ENCODE data around the gene ARMC12.

ARMC12 gene

DNA sequence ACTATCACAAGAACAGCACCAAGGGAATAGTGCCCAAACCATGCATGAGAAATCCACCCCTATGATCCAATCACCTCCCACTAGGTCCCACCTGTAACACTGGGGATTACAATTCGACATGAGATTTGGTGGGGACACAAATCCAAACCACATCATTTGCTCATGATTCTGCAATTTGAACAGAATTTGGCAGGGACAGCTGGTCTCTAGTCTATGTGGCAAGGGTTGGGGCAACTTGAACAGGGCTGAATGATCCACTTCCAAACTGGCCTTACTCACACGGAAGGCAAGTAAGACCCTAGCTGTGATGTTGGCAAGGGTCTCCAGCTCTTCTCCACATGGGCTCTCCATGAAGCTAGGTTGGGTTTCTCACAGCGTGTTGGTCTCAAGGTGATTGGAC lies 38.0 kb upstream of the ARMC12 start:
- no peaks in the 10 kb centered on the region; the same call in 1 of the 2 replicates for H3K9me3 ChIP-seq (ENCODE audit: low read length)
- no peaks in the 10 kb centered on the region for H3K79me2 ChIP-seq (ENCODE audit: insufficient read depth, low read length)
- no peaks in the 10 kb centered on the region for H3K36me3 ChIP-seq (ENCODE audit: insufficient read depth, low read length)
- H3K4me1 ChIP-seq (ENCODE audit: insufficient read depth, low read length, severe bottlenecking), result no peaks in the 10 kb centered on the region
- H2AFZ ChIP-seq (ENCODE audit: low read length), result no peak overlapping the region
- H3K4me3 ChIP-seq (ENCODE audit: low read depth, low read length, poor library complexity, severe bottlenecking), result no peak overlapping the region
- H3K9ac ChIP-seq (ENCODE audit: low read length), result no peak overlapping the region
- no peak for TF ChIP-seq EZH2 (IDR thresholded peaks at IDR 0.05; ENCODE audit: borderline replicate concordance, low read length)
- TF ChIP-seq, protein P1, sequence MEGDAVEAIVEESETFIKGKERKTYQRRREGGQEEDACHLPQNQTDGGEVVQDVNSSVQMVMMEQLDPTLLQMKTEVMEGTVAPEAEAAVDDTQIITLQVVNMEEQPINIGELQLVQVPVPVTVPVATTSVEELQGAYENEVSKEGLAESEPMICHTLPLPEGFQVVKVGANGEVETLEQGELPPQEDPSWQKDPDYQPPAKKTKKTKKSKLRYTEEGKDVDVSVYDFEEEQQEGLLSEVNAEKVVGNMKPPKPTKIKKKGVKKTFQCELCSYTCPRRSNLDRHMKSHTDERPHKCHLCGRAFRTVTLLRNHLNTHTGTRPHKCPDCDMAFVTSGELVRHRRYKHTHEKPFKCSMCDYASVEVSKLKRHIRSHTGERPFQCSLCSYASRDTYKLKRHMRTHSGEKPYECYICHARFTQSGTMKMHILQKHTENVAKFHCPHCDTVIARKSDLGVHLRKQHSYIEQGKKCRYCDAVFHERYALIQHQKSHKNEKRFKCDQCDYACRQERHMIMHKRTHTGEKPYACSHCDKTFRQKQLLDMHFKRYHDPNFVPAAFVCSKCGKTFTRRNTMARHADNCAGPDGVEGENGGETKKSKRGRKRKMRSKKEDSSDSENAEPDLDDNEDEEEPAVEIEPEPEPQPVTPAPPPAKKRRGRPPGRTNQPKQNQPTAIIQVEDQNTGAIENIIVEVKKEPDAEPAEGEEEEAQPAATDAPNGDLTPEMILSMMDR (IDR thresholded peaks at IDR 0.05; ENCODE audit: low read length), result no peak
- no peaks in the 10 kb centered on the region for H3K27me3 ChIP-seq (ENCODE audit: insufficient read depth, low read length)
- H3F3A ChIP-seq (ENCODE audit: insufficient read depth, low read length), result no peaks in the 10 kb centered on the region; the same call in 1 of the 2 replicates
- H3K9me2 ChIP-seq (ENCODE audit: low read depth, low read length), result no peaks in the 10 kb centered on the region
- no peak overlapping the region for H3K27ac ChIP-seq (ENCODE audit: low read depth, low read length, poor library complexity, severe bottlenecking)
- H3K4me2 ChIP-seq (ENCODE audit: low read length), result no peak overlapping the region
- no peaks in the 10 kb centered on the region for H4K20me1 ChIP-seq (ENCODE audit: insufficient read depth, low read length)

DNA sequence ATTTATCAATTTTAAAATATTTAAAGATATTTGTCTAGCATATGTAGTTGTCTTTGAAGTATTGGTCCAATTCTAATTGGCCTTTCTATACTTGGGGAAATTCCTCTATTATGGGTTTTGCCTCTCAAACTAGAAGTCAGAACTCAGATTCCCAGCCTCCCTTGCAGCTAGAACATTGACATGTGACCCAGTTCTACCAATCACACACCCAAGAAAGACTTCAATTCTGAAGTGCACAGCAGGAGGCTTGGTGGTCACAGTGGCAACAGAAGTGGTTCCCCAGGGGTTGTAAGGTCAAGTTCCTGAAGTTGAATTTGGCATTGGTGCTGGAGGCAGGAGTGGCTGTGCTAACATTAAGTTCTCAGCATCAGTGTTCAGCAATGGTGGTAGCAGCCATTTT lies 33.3 kb upstream of the ARMC12 start:
- TF ChIP-seq, protein P1 (IDR thresholded peaks at IDR 0.05; ENCODE audit: low read length), result no peak
- TF ChIP-seq EZH2 (IDR thresholded peaks at IDR 0.05; ENCODE audit: borderline replicate concordance, low read length), result no peak
- Histone ChIP-seq H3K27me3 (ENCODE audit: insufficient read depth, low read length) (no peaks in the 10 kb centered on the region), H4K20me1 (ENCODE audit: insufficient read depth, low read length) (no peaks in the 10 kb centered on the region), H3K4me3 (ENCODE audit: low read depth, low read length, poor library complexity, severe bottlenecking) (no peak overlapping the region), H3K27ac (ENCODE audit: low read depth, low read length, poor library complexity, severe bottlenecking) (no peak overlapping the region), H3K9me3 (ENCODE audit: low read length) (no peaks in the 10 kb centered on the region; the same call in 1 of the 2 replicates), H2AFZ (ENCODE audit: low read length) (no peak overlapping the region), H3K36me3 (ENCODE audit: insufficient read depth, low read length) (no peaks in the 10 kb centered on the region), H3K4me1 (ENCODE audit: insufficient read depth, low read length, severe bottlenecking) (no peaks in the 10 kb centered on the region), H3K9ac (ENCODE audit: low read length) (no peak overlapping the region), H3K79me2 (ENCODE audit: insufficient read depth, low read length) (no peaks in the 10 kb centered on the region), H3K4me2 (ENCODE audit: low read length) (no peak overlapping the region), H3F3A (ENCODE audit: insufficient read depth, low read length) (no peaks in the 10 kb centered on the region; the same call in 1 of the 2 replicates), H3K9me2 (ENCODE audit: low read depth, low read length) (no peaks in the 10 kb centered on the region)

DNA sequence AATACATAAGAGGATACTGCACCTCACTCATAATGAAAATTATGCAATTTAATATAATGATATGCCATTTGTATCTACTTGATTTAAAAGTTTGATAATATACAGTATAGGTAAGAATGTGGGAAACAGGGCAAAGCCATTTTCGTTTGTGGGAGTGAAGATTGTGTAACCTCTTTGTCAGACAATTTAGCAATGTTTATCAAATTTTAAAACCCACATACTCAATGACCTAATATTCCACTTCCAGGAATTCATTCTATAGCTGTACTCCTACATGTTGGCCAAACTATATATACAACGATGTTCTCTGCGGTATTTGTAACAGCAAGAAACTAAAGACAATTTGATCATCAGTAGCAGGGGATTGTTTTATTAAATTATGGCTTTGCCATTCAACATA lies 30.4 kb upstream of the ARMC12 start:
- Histone ChIP-seq H3K27ac (ENCODE audit: low read depth, low read length, poor library complexity, severe bottlenecking) (no peak overlapping the region), H4K20me1 (ENCODE audit: insufficient read depth, low read length) (no peaks in the 10 kb centered on the region), H3K9me2 (ENCODE audit: low read depth, low read length) (no peaks in the 10 kb centered on the region), H3K9ac (ENCODE audit: low read length) (no peak overlapping the region), H3K9me3 (ENCODE audit: low read length) (no peaks in the 10 kb centered on the region; the same call in 1 of the 2 replicates), H3K4me2 (ENCODE audit: low read length) (no peak overlapping the region), H3K4me1 (ENCODE audit: insufficient read depth, low read length, severe bottlenecking) (no peaks in the 10 kb centered on the region), H3K4me3 (ENCODE audit: low read depth, low read length, poor library complexity, severe bottlenecking) (no peak overlapping the region), H2AFZ (ENCODE audit: low read length) (no peak overlapping the region), H3F3A (ENCODE audit: insufficient read depth, low read length) (no peaks in the 10 kb centered on the region), H3K36me3 (ENCODE audit: insufficient read depth, low read length) (no peaks in the 10 kb centered on the region), H3K27me3 (ENCODE audit: insufficient read depth, low read length) (no peaks in the 10 kb centered on the region), H3K79me2 (ENCODE audit: insufficient read depth, low read length) (no peaks in the 10 kb centered on the region)
- TF ChIP-seq EZH2 (IDR thresholded peaks at IDR 0.05; ENCODE audit: borderline replicate concordance, low read length), result no peak
- TF ChIP-seq, protein P1 (IDR thresholded peaks at IDR 0.05; ENCODE audit: low read length), result no peak
